ENCODE data around the gene NFE2L2.
"Not testable (repeated sequence)": the region's sequence is repeated elsewhere in the genome, so short reads cannot be mapped to it uniquely, and the experiment has no call there.

NFE2L2 gene

GRCh38 chr2:177188482-177189469, 75.8 kb downstream of the NFE2L2 start:
- DNase-seq: no peak

- DNase-seq: no peak
Observed at GRCh38 chr2:177187631-177188312, 76.8 kb downstream of the NFE2L2 start.

- not testable (repeated sequence) for DNase-seq
Observed at GRCh38 chr2:177186038-177186437, 78.5 kb downstream of the NFE2L2 start.

- DNase-seq: no peak
Observed at GRCh38 chr2:177184606-177185005, 79.9 kb downstream of the NFE2L2 start.

GRCh38 chr2:177183860-177184259, 80.7 kb downstream of the NFE2L2 start:
- DNase-seq: no peak
